Epithelial cell of esophagus (primary cell): ENCODE data around the gene BIRC2.
A peak's percentile ranks its signal among the peaks of the same experiment; 100 is the strongest.
"Not testable (repeated sequence)": the region's sequence is repeated elsewhere in the genome, so short reads cannot be mapped to it uniquely, and the experiment has no call there.

Experiments used
- DNase-seq: peaks from one replicate; pipeline ENCODE4 v3.0.0; 2010; ENCODE audit warnings: low read depth
- H3K4me3 ChIP-seq: 2 replicates; pipeline ENCODE4 v1.5.1; 2011; ENCODE audit warnings: mild to moderate bottlenecking, low read length, control low read depth
- TF ChIP-seq, protein P1 (sequence below): IDR thresholded peaks from 2 replicates; pipeline ENCODE4 v1.5.1; 2011; ENCODE audit warnings: low read depth, mild to moderate bottlenecking, low read length, control low read depth, inconsistent platforms; ENCODE audit not compliant: insufficient read depth; ENCODE audit errors: missing control alignments

Gene BIRC2

DNA sequence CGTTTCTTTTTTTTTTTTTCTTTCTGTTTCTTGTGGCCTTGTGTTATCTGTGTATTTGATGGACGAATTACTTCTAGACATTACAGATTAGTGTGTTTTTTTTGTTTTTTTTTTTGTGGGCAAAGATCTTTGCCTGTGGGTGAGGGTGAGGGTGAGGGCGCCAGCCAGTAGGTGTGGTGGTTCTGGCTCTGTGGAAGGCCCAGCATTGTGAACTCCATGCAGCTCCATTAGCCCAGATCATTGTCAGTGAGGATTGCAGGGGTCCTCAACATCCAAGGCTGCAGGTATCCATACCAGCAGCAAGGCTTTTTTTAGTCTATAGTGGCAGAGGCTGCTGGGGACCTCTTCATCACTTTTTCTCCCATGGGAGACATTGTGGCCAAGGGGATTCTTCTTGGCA lies 13.7 kb downstream of the BIRC2 start:
- DNase-seq, result no peak
- TF ChIP-seq, protein P1, sequence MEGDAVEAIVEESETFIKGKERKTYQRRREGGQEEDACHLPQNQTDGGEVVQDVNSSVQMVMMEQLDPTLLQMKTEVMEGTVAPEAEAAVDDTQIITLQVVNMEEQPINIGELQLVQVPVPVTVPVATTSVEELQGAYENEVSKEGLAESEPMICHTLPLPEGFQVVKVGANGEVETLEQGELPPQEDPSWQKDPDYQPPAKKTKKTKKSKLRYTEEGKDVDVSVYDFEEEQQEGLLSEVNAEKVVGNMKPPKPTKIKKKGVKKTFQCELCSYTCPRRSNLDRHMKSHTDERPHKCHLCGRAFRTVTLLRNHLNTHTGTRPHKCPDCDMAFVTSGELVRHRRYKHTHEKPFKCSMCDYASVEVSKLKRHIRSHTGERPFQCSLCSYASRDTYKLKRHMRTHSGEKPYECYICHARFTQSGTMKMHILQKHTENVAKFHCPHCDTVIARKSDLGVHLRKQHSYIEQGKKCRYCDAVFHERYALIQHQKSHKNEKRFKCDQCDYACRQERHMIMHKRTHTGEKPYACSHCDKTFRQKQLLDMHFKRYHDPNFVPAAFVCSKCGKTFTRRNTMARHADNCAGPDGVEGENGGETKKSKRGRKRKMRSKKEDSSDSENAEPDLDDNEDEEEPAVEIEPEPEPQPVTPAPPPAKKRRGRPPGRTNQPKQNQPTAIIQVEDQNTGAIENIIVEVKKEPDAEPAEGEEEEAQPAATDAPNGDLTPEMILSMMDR, result no peak
- no peak overlapping the region for H3K4me3 ChIP-seq

DNA sequence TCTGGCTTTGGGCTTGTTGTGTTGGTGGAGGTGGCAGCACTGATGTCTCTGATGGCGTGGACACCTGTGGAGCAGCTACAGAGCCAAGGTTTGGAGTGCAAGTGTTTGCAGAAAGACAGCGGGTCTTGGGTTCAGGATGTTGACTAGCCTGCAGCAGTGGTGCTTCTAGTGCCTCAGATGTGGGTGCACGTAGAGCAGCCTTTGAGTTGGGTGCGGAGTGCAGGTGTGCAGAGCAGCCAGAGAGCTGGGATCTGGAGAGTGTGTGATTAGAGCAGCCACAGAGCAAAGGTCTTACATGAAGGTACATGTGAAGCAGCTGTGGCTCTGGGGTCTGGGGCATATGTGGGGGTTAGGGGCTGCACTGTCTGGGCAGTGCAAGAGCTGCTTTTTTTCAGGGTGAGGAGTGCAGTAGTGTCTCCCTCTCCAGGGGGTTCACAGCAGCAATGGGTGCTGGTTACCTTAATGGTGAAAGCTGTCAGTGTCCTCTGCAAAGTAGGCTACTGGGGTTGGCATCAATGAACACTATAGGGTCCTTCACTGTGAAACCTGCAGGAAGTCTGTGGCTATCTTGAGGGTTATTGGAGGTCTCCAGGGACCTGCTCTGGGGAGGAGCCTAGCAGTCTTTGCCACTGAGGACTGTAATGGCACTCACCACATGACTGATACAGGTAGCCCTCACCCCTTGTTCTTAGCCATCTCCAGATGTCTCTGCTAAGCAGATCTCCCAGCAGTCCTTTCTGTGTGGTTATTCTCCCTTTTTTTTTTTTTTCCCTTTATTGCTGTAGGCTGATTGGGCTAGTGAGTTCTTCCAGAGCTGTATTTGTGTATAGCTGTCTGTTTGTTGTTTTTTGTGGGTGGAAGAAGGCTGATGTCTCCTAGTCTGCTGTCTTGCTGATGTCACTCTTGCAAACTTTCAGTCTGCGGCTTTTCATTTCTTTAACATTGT lies 14.3 kb downstream of the BIRC2 start:
- no peak for DNase-seq
- H3K4me3 ChIP-seq, result no peak overlapping the region

DNA sequence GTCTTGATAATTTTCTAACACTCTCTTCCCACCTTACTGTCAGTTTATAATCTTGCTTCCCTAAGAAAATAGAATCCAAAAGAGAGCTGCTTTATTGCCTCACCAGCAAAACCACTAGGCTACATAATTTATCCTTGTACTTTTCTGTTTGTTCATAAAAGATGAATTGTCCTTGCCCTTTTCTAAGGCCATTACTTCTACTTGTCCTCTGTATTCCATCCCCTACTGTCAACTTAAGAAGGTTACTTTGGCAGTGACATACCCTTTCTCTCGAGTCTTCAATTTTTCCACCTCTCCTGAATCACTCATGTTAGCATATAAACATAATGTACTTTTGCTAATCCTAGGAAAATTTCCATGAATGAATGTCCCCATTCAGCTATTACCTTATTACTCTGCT lies 18.0 kb downstream of the BIRC2 start:
- DNase-seq, result no peak
- no peak overlapping the region for H3K4me3 ChIP-seq
- TF ChIP-seq, protein P1, result no peak

More for the DNA sequence above, 14.3 kb downstream of the BIRC2 start:
- TF ChIP-seq, protein P1, result no peak

DNA sequence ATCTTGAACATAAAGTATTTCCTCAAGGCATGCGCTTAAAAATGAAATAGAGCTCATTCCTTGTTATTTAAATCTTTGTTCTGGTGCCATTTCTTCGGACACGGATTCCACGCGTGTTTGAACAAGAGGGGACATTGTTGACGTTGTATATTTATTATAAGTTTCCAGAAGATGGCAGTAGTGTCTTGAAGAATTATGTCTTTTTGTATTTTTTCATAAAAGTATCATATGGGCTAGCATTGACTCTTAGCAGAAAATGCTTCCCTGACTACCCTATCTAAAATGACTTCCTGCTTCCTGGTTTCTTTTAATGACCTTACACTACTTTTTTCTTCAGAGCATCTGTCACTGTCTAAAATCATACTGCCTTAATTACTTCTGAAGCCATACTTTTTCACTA lies 20.4 kb downstream of the BIRC2 start:
- no peak overlapping the region for H3K4me3 ChIP-seq
- DNase-seq, result peak; percentile 9
- TF ChIP-seq, protein P1, result no peak

DNA sequence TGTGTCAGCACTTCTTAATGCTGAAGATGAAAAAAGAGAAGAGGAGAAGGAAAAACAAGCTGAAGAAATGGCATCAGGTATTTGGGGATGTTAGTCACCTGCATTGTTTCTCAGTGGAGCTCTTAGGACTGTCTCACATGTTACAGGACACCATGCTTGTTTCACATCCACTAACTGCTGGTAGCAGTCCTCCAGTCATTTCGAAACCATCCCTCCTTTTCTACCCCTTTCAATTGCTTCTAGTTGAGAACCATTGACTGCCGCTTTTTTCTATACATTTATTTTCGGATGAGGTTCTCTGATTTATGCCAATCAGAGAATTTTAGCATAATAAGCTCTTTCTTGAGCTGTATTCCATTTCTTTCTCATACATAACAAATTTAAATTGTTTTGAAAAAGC lies 21.5 kb downstream of the BIRC2 start:
- no peak for DNase-seq
- TF ChIP-seq, protein P1, result no peak
- H3K4me3 ChIP-seq, result no peak overlapping the region

DNA sequence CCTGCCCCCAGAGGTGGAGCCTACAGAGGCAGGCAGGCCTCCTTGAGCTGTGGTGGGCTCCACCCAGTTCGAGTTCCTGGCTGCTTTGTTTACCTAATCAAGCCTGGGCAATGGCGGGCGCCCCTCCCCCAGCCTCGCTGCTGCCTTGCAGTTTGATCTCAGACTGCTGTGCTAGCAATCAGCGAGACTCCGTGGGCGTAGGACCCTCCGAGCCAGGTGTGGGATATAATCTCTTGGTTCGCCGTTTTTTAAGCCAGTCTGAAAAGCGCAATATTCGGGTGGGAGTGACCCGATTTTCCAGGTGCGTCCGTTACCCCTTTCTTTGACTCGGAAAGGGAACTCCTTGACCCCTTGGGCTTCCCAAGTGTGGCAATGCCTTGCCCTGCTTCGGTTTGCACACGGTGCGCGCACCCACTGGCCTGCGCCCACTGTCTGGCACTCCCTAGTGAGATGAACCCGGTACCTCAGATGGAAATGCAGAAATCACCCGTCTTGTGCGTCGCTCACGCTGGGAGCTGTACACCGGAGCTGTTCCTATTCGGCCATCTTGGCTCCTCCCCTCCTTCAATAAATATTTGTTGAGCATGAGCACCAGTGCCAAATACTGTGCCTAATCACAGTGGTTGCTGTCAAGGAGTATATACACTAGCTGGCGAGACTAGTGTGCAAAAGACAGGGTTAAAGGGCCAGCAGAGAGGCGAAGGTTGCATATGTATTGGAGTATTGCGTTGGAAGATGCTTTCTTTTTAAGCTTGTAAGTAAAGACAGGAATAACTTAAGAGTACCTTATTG lies 27.8 kb downstream of the BIRC2 start:
- H3K4me3 ChIP-seq, DNase-seq: not testable (repeated sequence)

DNA sequence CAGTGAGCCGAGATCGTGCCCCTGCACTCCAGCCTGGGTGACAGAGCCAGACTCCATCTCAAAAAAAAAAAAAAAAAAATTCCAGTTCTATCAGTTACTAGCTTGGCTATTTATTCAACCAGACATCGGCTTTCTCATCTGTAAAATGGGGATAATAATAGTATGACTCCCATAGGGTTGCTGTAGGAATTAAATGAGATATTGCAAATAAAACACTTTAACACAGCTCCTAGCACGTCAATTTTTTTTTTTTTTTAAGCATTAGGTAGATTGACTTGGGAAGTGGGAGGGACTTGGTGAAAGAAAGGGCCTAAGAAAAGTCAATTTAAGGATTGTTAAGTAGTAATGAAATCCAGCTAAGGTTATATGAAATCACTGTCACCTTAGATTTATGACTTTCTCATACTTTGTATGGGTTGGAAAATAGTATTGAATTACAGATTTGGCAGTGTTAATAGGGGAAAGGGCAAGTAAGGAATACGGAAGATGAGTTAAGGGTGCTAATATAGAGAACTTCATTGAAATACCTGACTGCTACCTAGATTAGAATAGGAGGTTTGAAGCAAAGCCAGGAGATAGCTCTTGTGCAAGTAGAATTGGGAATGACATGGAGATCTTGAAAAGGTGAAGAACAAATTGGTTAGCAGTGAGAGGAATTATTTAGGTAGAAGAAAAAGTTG lies 28.8 kb downstream of the BIRC2 start:
- H3K4me3 ChIP-seq, result no peak overlapping the region
- no peak for DNase-seq
- TF ChIP-seq, protein P1, result no peak
